K562 (cell line): Measurements from ENCODE around the gene ATAD3B. TPM values are rescaled to one million over a fixed set of nuclear protein-coding genes. Genes with fewer than 3 reads are reported as not detected.
A peak's percentile ranks its signal among the peaks of the same experiment; 100 is the strongest.

ENCODE experiments used
- COPS2 ChIP-seq: fragments of 450-650 bp; conservative IDR thresholded peaks from 2 replicates; pipeline ENCODE4 v1.6.1; 2016; ENCODE audit warnings: mild to moderate bottlenecking, moderate library complexity
- HEY1 ChIP-seq: fragments of 250-450 bp; sonication (Bioruptor Pico); IDR thresholded peaks from 2 replicates; pipeline ENCODE4 v1.5.0; 2020; ENCODE audit warnings: mild to moderate bottlenecking, moderate library complexity, borderline replicate concordance
- HNRNPL ChIP-seq: fragments of 200-400 bp; formaldehyde crosslinking; IDR thresholded peaks from 2 replicates; pipeline ENCODE4 v1.6.1; 2017; ENCODE audit warnings: low read depth, mild to moderate bottlenecking, low read length
- NFRKB ChIP-seq: fragments of 450-650 bp; IDR thresholded peaks from 2 replicates; pipeline ENCODE4 v1.6.1; 2016; ENCODE audit warnings: low read depth
- NRF1 ChIP-seq, 2 experiments: fragments of 450-650 bp; IDR thresholded peaks in 1 of 2; conservative IDR thresholded peaks in 1 of 2; 2 replicates each; pipeline ENCODE4 v1.6.1; 2014; ENCODE audit warnings: mild to moderate bottlenecking in 2 of 2
- PML ChIP-seq: IDR thresholded peaks from 2 replicates; pipeline ENCODE4 v1.6.1; 2012; ENCODE audit warnings: low read length, inconsistent platforms
- POLR3G ChIP-seq: IDR thresholded peaks from 2 replicates; pipeline ENCODE4 v1.6.1; 2011; ENCODE audit not compliant: insufficient read length, insufficient replicate concordance; ENCODE audit errors: extremely low read depth
- PPARD ChIP-seq: fragments of 250-450 bp; sonication (Bioruptor Pico); IDR thresholded peaks from 2 replicates; pipeline ENCODE4 v1.8.0; 2022; ENCODE audit warnings: inconsistent platforms, mild to moderate bottlenecking, moderate library complexity
- PTBP1 ChIP-seq: fragments of 200-400 bp; formaldehyde crosslinking; IDR thresholded peaks from 2 replicates; pipeline ENCODE4 v1.6.1; 2017; ENCODE audit warnings: low read depth, low read length
- RBM22 ChIP-seq: fragments of 200-400 bp; formaldehyde crosslinking; IDR thresholded peaks from 2 replicates; pipeline ENCODE4 v1.6.1; 2018; ENCODE audit warnings: low read length, low read depth; ENCODE audit not compliant: poor library complexity, severe bottlenecking
- SMARCA5 ChIP-seq: fragments of 450-650 bp; IDR thresholded peaks from 2 replicates; pipeline ENCODE4 v1.6.1; 2016
- SRSF7 ChIP-seq: fragments of 200-400 bp; formaldehyde crosslinking; optimal IDR thresholded peaks from 2 replicates; pipeline ENCODE3; 2017; ENCODE audit warnings: mild to moderate bottlenecking, low read depth, low read length
- ZNF212 ChIP-seq: fragments of 450-650 bp; formaldehyde crosslinking; IDR thresholded peaks from 2 replicates; pipeline ENCODE4 v1.4.0; 2020; ENCODE audit warnings: mild to moderate bottlenecking
- ZNF316 ChIP-seq: fragments of 450-650 bp; IDR thresholded peaks from 2 replicates; pipeline ENCODE4 v1.6.1; 2016
- ZNF436 ChIP-seq: fragments of 250-450, 450-650 bp; sonication (Bioruptor Pico); formaldehyde crosslinking; IDR thresholded peaks from 2 replicates; pipeline ENCODE4 v1.7.0; 2020; ENCODE audit warnings: mild to moderate bottlenecking
- polyA plus RNA-seq, 8 experiments: library from polyadenylated mRNA; depleted of rRNA in 4 of 8; stranded (reverse) in 5 of 8; unstranded in 3 of 8; fragments of >200 nt; fragmentation: Nextera tagmentation in 2 of 8; fragmentation: Illumina TruSeq in 1 of 8; extraction: Ambion mirVana in 2 of 8; extraction: Trizol in 1 of 8; gene quantifications; 2 replicates each; pipeline versions ENCODE4 v1.2.1 to v1.2.3, GENCODE V29; 2011 to 2014; ENCODE audit warnings: inconsistent platforms in 1 of 8, missing spikeins in 1 of 8
- total RNA-seq, 7 experiments: library from RNA; depleted of rRNA in 6 of 7; stranded (reverse); fragments of >200 nt in 6 of 7; fragmentation: Illumina TruSeq in 2 of 7; extraction: Trizol in 2 of 7; gene quantifications; 2 replicates each; pipeline versions ENCODE4 v1.2.1 to v1.2.3, GENCODE V29; 2011 to 2021; ENCODE audit warnings: low replicate concordance in 1 of 7
- TF ChIP-seq, protein P1 (sequence below): sonication (generic); formaldehyde crosslinking; IDR thresholded peaks from 2 replicates; pipeline ENCODE4 v1.8.0; 2022; ENCODE audit warnings: mild to moderate bottlenecking, missing genetic modification reagents
- TF ChIP-seq, protein P2 (sequence below): fragments of 450-650 bp; IDR thresholded peaks from 2 replicates; pipeline ENCODE4 v1.6.1; 2018; ENCODE audit warnings: mild to moderate bottlenecking, low read depth; ENCODE audit not compliant: partially characterized antibody
- TF ChIP-seq, protein P3 (sequence below): fragments of 250-450 bp; sonication (Bioruptor Pico); IDR thresholded peaks from 2 replicates; pipeline ENCODE4 v1.9.0; 2021; ENCODE audit warnings: mild to moderate bottlenecking
- TF ChIP-seq, protein P4 (sequence below): fragments of 250-450 bp; sonication (Bioruptor Pico); IDR thresholded peaks from 2 replicates; pipeline ENCODE4 v1.5.0; 2022; ENCODE audit warnings: mild to moderate bottlenecking
- TF ChIP-seq, protein P5 (sequence below): IDR thresholded peaks from 3 replicates; pipeline ENCODE4 v1.6.1; 2011; ENCODE audit warnings: borderline replicate concordance, mild to moderate bottlenecking; ENCODE audit not compliant: insufficient read length, insufficient read depth
- TF ChIP-seq, protein P6 (sequence below): sonication (generic); formaldehyde crosslinking; IDR thresholded peaks from 2 replicates; pipeline ENCODE4 v1.8.1; 2023; ENCODE audit warnings: mild to moderate bottlenecking, missing genetic modification reagents, moderate library complexity

Gene ATAD3B
- total and polyA plus RNA-seq, 9 of the 15 experiments (the other 6 are each of a cell fraction or from before 2014, with no cell fraction given): 0.07 to 113 (median 27.7) TPM

DNA sequence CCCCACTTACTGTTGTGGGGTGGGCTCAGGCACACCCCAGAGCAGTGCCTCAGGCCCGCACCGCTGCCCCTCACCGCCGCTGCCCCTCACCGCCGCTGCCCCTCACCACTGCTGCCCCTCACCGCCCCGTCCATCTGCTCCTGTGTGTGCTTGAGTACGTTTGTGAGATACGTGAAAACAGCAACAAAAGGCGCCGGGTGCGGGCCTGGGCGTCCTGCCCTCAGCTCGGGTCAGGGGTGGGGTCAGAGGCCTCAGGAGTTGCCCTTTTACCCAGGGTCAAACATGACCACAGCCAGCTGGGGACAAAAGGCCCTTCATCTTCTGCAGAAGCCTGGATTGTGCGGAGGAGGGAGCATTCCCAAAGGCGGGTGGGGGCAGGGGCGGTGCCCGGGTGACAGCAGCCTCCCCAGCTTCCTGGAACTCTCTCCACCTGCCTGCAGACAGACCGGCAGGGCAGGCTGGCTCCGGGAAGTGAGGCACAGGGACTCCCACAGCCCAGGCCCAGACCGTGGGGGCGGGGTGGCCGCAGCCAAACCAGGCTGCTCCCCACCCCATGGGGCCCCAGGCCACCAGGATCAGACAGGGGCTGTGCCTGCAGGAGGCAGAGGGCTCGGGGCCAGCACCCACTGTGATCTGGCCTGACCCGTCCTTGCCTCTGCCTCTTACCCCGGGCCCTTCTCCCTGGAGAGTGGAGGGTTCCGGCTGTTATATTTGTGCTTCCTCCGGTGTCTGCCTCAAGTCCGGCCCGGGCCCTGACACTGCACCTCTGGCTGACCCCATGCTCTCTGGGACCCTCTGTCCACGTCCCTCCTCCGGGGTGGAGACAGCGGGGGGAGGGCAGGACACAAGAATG lies 38.4 kb upstream of the ATAD3B start (continued):
- no peak for TF ChIP-seq ZNF212
- TF ChIP-seq POLR3G: no peak
- TF ChIP-seq SRSF7: no peak
- TF ChIP-seq, protein P1, sequence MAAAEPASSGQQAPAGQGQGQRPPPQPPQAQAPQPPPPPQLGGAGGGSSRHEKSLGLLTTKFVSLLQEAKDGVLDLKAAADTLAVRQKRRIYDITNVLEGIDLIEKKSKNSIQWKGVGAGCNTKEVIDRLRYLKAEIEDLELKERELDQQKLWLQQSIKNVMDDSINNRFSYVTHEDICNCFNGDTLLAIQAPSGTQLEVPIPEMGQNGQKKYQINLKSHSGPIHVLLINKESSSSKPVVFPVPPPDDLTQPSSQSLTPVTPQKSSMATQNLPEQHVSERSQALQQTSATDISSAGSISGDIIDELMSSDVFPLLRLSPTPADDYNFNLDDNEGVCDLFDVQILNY (CRISPR knock-in tag): no peak
- no peak for TF ChIP-seq SMARCA5
- peak; percentile 31 to 39; a peak in 3 of 4 replicates for TF ChIP-seq NRF1 (conservative IDR thresholded peaks at IDR 0.05 in 1 of 2, IDR thresholded peaks at IDR 0.05 in 1 of 2)
- 0 out of 2 replicates have a peak, but pooled peaks have one; percentile 53 for TF ChIP-seq PML
- TF ChIP-seq COPS2: no peak
- TF ChIP-seq NFRKB: no peak
- TF ChIP-seq ZNF436 (CRISPR knock-in tag): no peak
- TF ChIP-seq RBM22: no peak
- TF ChIP-seq ZNF316: no peak
- TF ChIP-seq PPARD (CRISPR knock-in tag): no peak
- TF ChIP-seq, protein P2, sequence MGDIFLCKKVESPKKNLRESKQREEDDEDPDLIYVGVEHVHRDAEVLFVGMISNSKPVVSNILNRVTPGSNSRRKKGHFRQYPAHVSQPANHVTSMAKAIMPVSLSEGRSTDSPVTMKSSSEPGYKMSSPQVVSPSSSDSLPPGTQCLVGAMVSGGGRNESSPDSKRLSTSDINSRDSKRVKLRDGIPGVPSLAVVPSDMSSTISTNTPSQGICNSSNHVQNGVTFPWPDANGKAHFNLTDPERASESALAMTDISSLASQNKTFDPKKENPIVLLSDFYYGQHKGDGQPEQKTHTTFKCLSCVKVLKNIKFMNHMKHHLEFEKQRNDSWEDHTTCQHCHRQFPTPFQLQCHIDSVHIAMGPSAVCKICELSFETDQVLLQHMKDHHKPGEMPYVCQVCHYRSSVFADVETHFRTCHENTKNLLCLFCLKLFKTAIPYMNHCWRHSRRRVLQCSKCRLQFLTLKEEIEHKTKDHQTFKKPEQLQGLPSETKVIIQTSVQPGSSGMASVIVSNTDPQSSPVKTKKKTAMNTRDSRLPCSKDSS: no peak
- TF ChIP-seq PTBP1: no peak
- no peak for TF ChIP-seq HEY1
- TF ChIP-seq, protein P3, sequence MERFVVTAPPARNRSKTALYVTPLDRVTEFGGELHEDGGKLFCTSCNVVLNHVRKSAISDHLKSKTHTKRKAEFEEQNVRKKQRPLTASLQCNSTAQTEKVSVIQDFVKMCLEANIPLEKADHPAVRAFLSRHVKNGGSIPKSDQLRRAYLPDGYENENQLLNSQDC: no peak
- TF ChIP-seq HNRNPL: 0 out of 2 replicates have a peak, but pooled peaks have one; percentile 29
- TF ChIP-seq, protein P4, sequence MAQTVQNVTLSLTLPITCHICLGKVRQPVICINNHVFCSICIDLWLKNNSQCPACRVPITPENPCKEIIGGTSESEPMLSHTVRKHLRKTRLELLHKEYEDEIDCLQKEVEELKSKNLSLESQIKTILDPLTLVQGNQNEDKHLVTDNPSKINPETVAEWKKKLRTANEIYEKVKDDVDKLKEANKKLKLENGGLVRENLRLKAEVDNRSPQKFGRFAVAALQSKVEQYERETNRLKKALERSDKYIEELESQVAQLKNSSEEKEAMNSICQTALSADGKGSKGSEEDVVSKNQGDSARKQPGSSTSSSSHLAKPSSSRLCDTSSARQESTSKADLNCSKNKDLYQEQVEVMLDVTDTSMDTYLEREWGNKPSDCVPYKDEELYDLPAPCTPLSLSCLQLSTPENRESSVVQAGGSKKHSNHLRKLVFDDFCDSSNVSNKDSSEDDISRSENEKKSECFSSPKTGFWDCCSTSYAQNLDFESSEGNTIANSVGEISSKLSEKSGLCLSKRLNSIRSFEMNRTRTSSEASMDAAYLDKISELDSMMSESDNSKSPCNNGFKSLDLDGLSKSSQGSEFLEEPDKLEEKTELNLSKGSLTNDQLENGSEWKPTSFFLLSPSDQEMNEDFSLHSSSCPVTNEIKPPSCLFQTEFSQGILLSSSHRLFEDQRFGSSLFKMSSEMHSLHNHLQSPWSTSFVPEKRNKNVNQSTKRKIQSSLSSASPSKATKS (CRISPR knock-in tag): no peak
- TF ChIP-seq, protein P5, sequence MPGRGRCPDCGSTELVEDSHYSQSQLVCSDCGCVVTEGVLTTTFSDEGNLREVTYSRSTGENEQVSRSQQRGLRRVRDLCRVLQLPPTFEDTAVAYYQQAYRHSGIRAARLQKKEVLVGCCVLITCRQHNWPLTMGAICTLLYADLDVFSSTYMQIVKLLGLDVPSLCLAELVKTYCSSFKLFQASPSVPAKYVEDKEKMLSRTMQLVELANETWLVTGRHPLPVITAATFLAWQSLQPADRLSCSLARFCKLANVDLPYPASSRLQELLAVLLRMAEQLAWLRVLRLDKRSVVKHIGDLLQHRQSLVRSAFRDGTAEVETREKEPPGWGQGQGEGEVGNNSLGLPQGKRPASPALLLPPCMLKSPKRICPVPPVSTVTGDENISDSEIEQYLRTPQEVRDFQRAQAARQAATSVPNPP: no peak
- TF ChIP-seq, protein P6, sequence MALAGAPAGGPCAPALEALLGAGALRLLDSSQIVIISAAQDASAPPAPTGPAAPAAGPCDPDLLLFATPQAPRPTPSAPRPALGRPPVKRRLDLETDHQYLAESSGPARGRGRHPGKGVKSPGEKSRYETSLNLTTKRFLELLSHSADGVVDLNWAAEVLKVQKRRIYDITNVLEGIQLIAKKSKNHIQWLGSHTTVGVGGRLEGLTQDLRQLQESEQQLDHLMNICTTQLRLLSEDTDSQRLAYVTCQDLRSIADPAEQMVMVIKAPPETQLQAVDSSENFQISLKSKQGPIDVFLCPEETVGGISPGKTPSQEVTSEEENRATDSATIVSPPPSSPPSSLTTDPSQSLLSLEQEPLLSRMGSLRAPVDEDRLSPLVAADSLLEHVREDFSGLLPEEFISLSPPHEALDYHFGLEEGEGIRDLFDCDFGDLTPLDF (CRISPR knock-in tag): no peak
